Measurements from ENCODE around the gene MS4A4A. TPM values are rescaled to one million over a fixed set of nuclear protein-coding genes. Genes with fewer than 3 reads are reported as not detected.
A peak's percentile ranks its signal among the peaks of the same experiment; 100 is the strongest.
"Not testable (repeated sequence)": the region's sequence is repeated elsewhere in the genome, so short reads cannot be mapped to it uniquely, and the experiment has no call there.

The MS4A4A gene
- total RNA-seq, 1 experiment from 2014 or later: not detected

DNA sequence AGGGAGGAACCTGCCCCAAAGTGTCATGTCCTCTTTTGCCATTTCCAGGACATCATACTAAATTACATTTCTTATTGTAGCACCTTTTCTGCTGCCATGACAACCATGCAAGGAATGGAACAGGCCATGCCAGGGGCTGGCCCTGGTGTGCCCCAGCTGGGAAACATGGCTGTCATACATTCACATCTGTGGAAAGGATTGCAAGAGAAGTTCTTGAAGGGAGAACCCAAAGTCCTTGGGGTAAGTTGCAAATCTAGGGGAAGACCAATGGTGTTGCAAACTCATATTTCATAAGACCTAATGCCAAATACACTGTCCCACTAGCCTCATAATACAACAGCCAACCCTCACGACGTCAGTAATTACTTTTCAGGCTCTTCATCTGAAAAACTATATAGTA is 11.7 kb downstream of the MS4A4A start:
- in situ Hi-C loops (cut with HindIII; ENCODE audit: low sequenced_read_pairs): no loop called here
- DNase-seq (ENCODE audit: low spot score): no peak

DNA sequence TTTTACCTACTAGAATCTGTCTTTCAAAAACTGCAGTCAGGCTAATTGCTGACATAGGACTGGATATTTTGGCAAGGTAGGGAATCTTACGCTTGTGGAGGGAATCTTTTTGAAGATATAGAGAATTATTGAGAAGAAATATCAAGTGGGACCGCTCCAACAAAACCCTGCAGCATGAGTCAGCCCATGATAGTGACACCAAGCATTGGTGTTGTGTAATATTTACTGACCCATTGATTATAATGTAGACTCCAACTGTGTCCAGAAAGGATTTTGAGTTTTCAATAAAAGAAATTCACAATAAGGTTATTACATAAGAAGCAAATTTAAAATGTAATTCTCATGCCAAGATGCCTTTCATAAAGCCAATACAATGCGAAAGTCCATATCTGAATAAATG is 20.7 kb downstream of the MS4A4A start:
- in situ Hi-C loops (cut with HindIII; ENCODE audit: low sequenced_read_pairs): no loop called here
- DNase-seq (ENCODE audit: low spot score): no peak

DNA sequence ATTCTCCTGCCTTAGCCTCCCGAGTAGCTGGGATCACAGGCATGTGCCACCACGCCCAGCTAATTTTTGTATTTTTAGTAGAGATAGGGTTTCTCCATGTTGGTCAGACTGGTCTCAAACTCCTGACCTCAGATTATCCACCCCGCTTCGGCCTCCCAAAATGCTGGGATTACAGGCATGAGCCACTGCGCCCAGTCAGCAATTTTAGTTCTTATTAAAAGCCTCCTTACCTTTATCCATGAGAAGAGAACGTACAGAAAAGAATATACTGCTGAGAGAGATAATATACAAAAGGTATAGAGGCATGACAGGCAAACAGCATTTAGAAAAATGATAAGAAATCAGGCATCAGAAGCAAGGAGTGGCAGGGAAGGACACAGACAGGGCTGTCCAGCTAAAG is 21.4 kb downstream of the MS4A4A start:
- DNase-seq (ENCODE audit: low spot score); in situ Hi-C loops (cut with HindIII; ENCODE audit: low sequenced_read_pairs): not testable (repeated sequence)

DNA sequence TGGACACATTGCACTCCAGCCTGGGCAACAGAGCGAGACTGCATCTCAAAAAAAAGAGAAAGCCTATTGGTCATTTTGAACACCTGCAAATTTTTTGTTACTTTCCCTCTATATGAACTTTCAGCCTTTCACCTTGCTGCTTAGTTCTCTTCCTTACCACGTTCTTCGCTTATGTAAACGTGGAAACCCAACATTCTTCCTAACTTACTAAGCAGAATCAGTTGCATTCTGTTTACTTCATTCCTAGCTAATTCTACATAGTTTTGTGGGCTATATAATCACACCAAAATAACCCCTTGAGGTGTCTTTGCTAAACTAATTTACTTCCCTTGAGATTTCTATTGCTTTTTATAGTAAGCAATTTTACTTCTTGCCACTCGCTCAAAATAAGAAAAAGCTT is 23.2 kb downstream of the MS4A4A start:
- in situ Hi-C loops (cut with HindIII; ENCODE audit: low sequenced_read_pairs): no loop called here
- DNase-seq (ENCODE audit: low spot score): no peak

DNA sequence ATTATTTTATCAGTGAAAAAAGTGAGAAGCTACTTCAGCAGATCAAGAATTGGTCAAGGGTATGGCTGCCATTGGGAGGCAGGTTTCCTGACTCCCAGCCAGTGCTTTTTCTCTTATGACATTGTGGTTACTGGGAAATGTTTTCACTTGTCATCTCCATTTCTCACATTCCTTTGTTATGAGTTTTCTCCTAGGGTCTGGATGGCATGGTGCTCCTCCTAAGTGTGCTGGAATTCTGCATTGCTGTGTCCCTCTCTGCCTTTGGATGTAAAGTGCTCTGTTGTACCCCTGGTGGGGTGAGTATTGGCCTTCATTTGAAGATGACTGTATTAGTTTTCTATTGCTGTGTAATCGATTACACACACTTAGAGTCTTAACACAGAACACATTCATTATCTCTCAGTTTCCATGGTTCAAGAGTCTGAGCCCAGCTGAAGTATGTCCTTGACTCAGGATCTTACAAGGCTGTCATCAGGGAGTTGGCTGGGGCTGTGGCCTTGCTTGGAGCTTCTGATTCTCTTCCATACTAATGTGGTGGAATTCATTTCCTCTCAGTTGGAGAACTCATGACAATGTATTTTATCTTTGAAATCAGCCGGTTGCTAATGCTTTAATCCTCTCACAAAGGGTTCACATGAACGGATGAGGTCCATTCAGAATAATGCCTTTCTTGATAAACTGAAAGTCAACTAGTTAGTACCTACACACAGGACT is 25.6 kb downstream of the MS4A4A start:
- DNase-seq (ENCODE audit: low spot score): no peak
- in situ Hi-C loops (cut with HindIII; ENCODE audit: low sequenced_read_pairs): no loop called here

DNA sequence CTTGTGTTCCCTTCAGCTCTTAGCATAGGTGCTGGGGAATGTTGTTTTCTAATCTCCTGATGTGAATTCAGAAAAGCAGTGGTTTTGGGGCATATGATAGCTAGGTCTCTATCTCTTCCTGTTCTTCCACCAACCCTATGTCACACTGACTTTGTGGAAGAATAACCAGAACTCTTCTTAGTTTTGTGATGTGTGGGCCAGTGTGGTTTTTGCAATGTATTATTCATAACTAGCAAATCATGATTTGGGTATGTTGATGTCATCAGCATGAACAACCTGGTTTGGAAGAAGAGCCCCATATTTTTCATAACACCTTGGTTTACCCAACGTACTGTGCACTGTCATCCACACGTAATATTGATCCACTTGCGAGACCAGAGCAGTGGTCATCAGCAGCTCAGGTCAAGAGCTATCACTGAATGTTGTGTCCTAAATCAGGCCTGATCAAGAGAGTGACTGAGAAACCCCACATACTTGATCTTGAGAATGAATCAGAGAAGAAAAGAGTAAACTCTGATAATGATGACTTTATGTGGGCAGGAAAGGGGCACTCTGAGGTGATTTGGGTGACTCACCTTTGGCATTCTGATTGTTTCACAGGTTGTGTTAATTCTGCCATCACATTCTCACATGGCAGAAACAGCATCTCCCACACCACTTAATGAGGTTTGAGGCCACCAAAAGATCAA is 27.2 kb downstream of the MS4A4A start:
- in situ Hi-C loops (cut with HindIII; ENCODE audit: low sequenced_read_pairs): no loop called here
- DNase-seq (ENCODE audit: low spot score): no peak

DNA sequence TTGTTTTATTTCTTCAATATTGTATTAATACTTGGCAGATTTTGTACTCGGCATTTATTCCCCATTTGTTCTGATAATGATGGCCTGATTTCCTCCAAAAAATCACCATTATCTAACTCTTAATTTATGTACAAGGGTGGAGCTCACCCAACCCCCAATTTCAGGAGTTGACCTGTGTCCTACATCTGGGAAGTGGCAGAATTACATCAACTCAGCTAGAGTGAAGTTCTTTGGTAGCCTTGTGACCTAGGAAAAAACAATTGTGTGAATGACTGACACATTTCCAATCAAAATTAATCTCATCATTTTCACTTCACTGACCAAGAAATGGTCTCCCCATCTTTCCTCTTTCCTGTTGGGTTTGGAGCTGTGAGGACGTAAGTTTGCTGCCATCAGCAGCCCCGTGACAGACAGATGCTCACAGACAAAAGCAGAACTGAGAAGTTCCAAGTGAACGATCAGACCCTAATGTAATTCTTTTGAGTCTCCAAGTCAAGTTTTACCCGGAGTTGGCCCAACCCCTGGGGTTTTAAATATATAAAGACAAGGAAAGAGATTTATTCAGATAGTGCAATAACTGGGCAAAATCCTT is 30.0 kb downstream of the MS4A4A start:
- DNase-seq (ENCODE audit: low spot score): no peak
- in situ Hi-C loops (cut with HindIII; ENCODE audit: low sequenced_read_pairs): no loop called here

DNA sequence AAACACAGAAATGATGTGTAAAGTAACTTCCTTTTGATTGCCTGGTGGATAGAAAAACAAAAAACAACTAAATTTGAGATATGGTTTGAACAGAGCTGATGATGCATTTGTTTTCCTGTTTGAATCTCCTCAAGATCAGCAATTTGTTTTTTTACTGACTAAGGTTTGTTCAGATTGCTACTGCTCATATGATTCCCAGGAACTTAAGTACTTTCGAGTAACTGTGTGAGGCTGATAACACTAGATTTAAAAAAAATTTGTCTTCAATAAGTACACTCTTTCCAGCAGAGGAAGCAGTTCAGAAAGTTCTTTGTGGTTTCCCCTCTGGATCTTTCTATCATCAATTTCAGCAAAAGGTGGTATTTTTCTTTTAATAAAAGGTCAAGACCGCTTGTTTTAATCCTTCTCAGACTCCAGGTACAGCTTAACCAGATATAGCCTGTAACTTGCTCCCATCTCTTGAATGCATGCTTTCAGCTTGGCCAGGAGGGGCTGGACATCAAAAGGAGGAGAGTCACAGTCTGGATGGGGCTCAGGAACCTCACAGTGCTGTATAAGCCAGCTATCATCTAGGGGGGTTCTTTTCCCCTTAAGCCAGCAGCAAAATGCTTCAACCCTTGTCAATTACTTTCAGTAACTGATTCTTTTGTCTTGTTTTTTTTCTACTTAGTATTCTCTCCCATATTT is 34.3 kb downstream of the MS4A4A start:
- no peak for DNase-seq (ENCODE audit: low spot score)
- in situ Hi-C loops (cut with HindIII; ENCODE audit: low sequenced_read_pairs): no loop called here

DNA sequence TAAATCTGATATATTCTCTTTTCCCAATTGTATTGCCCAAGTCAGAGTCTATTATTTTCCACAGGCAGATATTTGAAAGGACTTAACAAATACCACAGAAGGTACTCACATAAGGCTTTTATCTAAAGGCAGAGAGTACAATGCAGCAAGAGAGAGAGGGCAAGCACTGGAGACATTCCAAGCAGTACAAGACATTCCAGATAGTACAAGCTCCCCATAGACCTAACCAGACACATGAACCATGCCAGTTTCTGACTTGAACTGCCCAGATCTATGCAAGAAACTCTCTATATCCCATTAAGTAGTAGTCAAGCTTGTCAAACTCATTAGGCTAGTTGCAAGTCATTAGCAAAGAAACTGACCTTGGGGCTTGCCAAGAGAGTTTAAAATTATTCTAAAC is 35.4 kb downstream of the MS4A4A start:
- DNase-seq (ENCODE audit: low spot score): no peak
- in situ Hi-C loops (cut with HindIII; ENCODE audit: low sequenced_read_pairs): no loop called here

DNA sequence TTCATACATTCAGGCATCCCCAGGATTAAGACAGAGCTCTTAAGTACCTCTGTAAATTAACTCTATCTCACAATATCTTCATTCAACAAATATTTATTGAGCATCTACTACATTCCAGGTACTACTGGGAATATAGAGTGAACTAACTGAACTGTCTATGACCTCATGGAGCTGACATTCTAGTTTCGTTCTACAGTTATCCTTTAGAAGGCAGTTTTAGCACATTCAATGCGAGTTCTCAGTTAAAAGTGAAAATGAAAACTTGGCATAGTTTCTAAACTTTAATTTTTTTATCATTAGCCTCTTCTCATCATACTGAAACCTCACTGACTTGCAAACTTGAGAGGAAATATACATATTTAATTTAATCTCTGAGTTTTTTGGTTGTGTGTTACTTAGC is 35.9 kb downstream of the MS4A4A start:
- no peak for DNase-seq (ENCODE audit: low spot score)
- in situ Hi-C loops (cut with HindIII; ENCODE audit: low sequenced_read_pairs): no loop called here

DNA sequence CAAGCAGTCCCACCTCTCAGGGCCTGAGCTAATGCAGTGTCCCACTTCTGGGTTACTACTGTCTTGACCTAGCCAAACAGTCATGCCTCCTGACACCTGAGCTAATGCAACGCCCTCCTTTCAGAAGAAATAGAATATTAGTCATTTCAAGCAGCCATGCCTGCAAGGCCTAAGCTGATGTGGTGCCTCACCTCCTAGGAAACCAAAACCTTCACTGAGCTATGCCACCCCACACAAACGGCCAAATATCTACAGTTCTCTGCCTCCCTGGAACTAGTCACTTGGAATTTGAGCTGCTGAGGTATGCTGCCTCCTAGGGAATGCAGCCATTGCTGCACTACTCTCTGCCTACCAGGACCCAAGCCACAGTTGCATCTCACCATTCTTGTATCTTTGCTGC is 38.3 kb downstream of the MS4A4A start:
- DNase-seq (ENCODE audit: low spot score): no peak
- in situ Hi-C loops (cut with HindIII; ENCODE audit: low sequenced_read_pairs): no loop called here

DNA sequence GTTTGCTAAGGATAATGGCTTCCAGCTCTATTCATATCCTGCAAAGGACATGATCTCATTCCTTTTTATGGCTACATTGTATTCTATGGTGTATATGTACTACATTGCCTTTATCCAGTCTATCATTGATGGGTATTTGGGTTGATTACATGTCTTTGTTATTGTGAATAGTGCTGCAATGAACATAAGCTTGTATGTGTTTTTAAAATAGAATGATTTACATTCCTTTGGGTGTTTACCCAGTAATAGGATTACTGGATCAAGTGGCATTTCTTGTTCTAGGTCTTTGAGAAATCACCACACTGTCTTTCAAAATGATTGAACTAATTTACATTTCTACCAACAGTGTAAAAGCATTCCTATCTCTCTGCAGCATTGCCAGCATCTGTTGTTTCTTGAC is 40.6 kb downstream of the MS4A4A start:
- no peak for DNase-seq (ENCODE audit: low spot score)
- in situ Hi-C loops (cut with HindIII; ENCODE audit: low sequenced_read_pairs): no loop called here

DNA sequence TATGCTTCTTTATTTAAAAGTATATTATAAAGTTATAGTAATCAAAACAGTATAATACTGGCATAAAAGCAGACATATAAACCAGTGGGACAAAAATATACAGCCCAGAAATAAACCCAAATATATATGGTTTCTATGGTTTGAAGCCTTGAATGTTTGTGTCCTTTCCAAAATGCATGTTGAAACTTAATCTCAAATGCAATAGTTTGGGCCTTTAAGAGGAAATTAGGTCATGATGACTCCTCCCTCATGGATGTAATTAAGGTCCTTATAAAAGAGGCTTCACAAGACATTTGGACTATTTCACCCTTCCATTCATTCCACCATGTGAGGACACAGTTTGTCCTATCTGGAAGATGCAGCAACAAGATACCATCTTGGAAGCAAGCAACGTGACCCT is 46.5 kb downstream of the MS4A4A start, which contains the start of gene MS4A6E:
TSS of gene MS4A6E (plus strand) at position 301 of the 400 bp plus-strand sequence. CDS start 7,641 bp downstream, outside the sequence.
- in situ Hi-C loops (cut with HindIII; ENCODE audit: low sequenced_read_pairs): no loop called here
- DNase-seq (ENCODE audit: low spot score): no peak

DNA sequence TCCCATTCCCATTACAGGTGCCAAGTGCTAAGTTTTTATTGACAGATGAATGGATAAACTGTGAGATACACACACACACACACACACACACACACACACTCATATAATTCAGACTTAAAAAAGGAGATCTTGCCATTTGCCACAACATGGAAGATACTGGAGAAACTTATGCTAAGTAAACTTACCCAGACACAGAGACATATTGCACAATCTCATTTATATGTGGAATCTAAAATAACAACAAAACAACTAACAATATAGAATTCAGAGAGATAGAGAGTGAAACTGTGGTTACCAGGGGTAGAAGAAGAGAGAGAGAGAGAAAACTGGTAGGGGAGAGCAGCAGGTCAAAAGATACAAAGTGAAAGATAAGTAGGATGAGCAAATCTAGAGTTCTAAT is 48.0 kb downstream of the MS4A4A start:
- in situ Hi-C loops (cut with HindIII; ENCODE audit: low sequenced_read_pairs): no loop called here
- no peak for DNase-seq (ENCODE audit: low spot score)

DNA sequence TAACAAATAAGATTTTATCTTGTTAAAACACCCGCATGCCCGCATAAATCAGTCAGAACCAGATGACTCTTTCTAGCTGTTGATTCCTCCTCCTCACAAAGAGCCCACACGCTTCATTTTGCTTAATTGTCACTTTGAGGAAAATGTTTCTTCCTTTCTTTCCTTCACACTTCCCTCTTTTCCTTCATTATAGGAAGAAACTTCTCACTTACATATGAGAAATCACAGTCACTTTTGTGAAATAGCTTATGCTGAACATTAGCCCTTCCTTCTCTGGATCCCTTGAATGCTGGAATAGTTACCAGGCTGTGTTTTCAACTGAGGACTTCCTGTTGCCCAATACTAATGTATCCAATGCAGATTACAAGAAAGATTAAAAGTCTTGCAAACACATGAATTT is 52.4 kb downstream of the MS4A4A start:
- DNase-seq (ENCODE audit: low spot score): no peak
- in situ Hi-C loops (cut with HindIII; ENCODE audit: low sequenced_read_pairs): no loop called here

DNA sequence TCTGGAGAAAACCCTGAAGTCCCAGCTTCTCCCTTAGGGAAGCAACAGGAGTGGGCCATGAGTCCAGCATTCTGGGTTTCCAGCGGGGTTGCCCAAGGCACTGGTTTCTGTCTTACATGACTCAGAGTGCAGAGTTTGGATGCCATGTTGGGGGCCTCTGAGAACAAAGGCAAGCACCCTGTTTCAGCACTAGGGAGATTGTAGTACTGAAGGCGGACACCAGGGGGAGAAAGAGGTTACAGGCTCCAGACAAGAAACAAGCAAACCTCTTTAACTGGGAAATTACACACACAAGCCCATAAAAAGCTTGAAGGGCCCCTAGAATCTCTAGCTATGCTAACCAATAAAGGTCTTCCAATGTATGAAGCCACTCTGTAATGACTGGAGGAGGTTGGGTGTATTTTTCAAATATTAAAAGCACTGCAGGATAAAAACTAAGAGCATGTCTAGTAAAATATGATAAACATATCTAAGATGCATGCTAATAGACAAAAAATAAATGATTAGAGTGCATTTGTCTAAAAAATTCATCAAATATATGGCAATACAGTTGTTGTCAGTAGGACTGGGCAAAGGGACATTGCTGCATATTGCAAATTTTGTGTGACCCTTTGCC is 53.6 kb downstream of the MS4A4A start:
- DNase-seq (ENCODE audit: low spot score): peak; percentile 52
- in situ Hi-C loops (cut with HindIII; ENCODE audit: low sequenced_read_pairs): no loop called here

DNA sequence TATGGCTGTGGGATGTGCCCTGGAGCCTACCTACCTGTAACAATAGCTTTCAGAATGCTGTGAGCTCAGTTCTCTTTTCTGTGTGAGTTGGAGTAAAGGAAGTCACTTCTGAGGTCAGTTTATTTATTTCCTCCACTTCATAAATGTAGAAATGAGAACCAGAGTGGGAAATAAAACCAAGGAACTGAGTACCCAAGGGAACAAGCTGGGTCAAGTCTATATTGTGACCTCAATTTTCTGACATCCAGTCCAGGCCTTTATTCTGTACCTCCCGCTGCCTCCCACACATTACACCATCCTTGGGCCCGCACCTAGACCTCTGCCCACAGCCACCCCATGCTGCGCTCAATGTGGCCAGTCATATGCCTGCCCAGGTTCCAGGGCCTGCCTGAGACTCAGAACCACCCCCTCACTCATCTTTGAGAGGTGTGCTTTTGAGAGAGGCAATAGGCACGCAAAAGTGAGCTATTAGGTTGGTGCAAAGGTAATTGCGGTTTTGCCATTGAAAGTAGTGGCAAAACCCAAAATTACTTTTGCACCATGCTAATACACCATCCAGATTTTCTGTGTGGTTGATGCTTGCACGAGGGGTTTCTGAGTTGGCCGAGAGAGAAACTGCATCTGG is 56.4 kb downstream of the MS4A4A start:
- in situ Hi-C loops (cut with HindIII; ENCODE audit: low sequenced_read_pairs): no loop called here
- DNase-seq (ENCODE audit: low spot score): no peak

DNA sequence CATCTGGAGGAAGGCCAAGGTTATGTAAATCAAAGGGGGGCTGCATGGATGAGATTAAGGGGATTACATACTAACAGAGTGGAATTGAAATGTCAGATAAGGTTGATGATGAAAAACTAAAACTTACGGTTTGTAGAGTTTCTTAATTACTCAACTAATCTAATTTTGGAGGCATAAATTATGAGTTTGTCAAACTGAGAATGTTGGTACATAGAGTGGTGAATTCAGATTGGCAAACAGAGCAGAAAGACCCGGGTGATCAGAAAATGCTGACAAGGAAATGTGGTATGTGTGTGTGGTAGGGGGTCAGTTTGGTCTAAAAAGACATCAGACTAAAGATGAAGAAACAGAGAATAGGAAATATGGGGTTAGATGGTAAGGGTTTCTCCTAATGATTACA is 57.6 kb downstream of the MS4A4A start:
- in situ Hi-C loops (cut with HindIII; ENCODE audit: low sequenced_read_pairs): no loop called here
- no peak for DNase-seq (ENCODE audit: low spot score)

DNA sequence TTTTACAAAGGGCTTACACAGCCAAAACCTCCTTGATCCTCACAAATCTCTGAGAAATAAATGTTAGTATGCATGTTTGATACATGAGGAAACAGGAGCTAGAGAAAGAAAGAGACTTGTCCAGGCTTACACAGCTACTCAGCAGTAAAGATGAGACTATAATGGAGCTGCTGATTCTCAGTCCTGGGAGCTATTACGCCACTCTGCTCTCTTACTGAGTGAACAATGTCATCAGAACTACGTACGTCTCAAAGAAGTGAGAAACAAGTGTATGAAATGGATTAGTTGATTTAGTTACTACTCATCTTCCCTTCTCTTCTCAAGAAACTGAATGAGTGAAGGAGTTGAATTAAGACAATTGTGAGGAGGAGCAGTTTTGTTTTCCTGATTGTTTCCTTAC is 58.9 kb downstream of the MS4A4A start:
- in situ Hi-C loops (cut with HindIII; ENCODE audit: low sequenced_read_pairs): no loop called here
- no peak for DNase-seq (ENCODE audit: low spot score)

Measured in G401 (cell line).